ENCODE data around the gene FOXP1. TPM values are rescaled to one million over a fixed set of nuclear protein-coding genes. Genes with fewer than 3 reads are reported as not detected.

The FOXP1 gene
- total and polyA plus RNA-seq, 9 of the 15 experiments (the other 6 are each of a cell fraction or from before 2014, with no cell fraction given) = 7.7 to 34.5 (median 13.7) TPM

DNA sequence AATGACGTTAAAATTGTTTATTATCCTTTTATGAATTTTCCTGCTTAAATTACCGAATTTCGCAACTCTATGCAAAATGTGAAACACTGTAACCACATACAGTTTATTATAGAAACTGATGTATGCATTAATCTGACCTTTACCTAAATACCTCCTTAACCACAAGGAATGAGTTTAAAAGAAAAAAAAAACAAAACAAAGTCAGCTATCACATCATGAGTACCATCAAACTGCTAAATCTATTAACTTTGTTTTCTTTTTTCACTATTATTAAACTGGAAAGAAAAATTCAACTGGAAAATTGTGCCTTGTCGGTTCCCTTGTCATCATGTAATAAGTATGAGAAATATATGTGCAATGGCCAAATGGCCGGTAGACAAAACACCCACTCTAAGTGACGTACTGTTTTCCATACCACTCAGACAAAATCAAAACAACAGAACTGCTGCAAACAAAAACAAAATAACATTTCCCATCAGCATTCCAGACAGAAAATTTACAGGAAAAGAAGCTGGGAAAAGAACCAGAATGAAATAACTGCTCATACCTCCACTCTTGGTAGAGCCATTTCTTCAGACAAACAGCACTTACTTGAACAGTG lies 415.3 kb downstream of the FOXP1 start:
- Histone ChIP-seq H3K9ac (ENCODE audit: insufficient read depth in 1 of 2, low read depth in 2 of 2, low read length in 2 of 2) (no peak overlapping the region), H4K20me1 (replicated peaks; ENCODE audit: control insufficient read depth, insufficient read depth, low read length) (no peaks in the 10 kb centered on the region), H3K4me2 (ENCODE audit: insufficient read depth, low read length) (no peak overlapping the region), H3K9me3 (replicated peaks; ENCODE audit: control insufficient read depth, insufficient read depth, low read depth, low read length) (no peaks in the 10 kb centered on the region), H3K27me3 (ENCODE audit: control insufficient read depth in 2 of 2, insufficient read depth in 2 of 2, low read length in 2 of 2) (no peaks in the 10 kb centered on the region), H3K27ac (ENCODE audit: extremely low read depth, low read depth, low read length) (no peak overlapping the region), H3K4me1 (replicated peaks in 1 of 2; ENCODE audit: control insufficient read depth in 2 of 2, insufficient read depth in 2 of 2, low read length in 2 of 2) (no peaks in the 10 kb centered on the region), H2AFZ (ENCODE audit: low read depth, low read length) (no peak overlapping the region), H3K36me3 (ENCODE audit: control insufficient read depth, insufficient read depth, low read length) (no peaks in the 10 kb centered on the region), H3K79me2 (ENCODE audit: control insufficient read depth, insufficient read depth, low read length) (no peaks in the 10 kb centered on the region), H3K4me3 (no peak overlapping the region), H3K9me1 (ENCODE audit: control insufficient read depth, insufficient read depth, low read length) (no peaks in the 10 kb centered on the region)
- no peak for TF ChIP-seq TAF15 (IDR thresholded peaks at IDR 0.05; ENCODE audit: low read depth, low read length)
- TF ChIP-seq CEBPB (tag; IDR thresholded peaks at IDR 0.05) = peak; percentile 55
- TF ChIP-seq CEBPG (CRISPR knock-in tag; IDR thresholded peaks at IDR 0.05) = no peak
- TF ChIP-seq CEBPG (tag; conservative IDR thresholded peaks at IDR 0.05 in 1 of 2, IDR thresholded peaks at IDR 0.05 in 1 of 2) = peak; percentile 16 to 30; a peak in 1 of 4 replicates
- CTCF ChIA-PET (ENCODE audit: low intra/inter-chr PET ratio) = no interaction called here
- DNase-seq (ENCODE audit: extremely low read depth in 1 of 4, low spot score in 3 of 4) (no peak), FAIRE-seq (no peak), ATAC-seq (no peak)
- in situ Hi-C loops (cut with MboI) (no loop called here), intact Hi-C loops (cut with micrococcal nuclease) (no loop called here)
- POLR2A ChIA-PET = no interaction called here
- BruUV-seq (replicated peaks) = no TSS peak
- 61% methylated on average over 5 of the region's 6 CpGs for WGBS (ENCODE audit: insufficient coverage, low coverage, missing lambda C conversion rate)
